Aorta (tissue), 5 donors: ENCODE results near the gene RNASEH1. TPM values are rescaled to one million over a fixed set of nuclear protein-coding genes. Genes with fewer than 3 reads are reported as not detected.
"Not testable (repeated sequence)": the region's sequence is repeated elsewhere in the genome, so short reads cannot be mapped to it uniquely, and the experiment has no call there.

Source experiments
- ATAC-seq: fragments of 200-7000 bp; cut with Tn5 transposase; one replicate; pipeline ENCODE4 v1.9.1; 2022; ENCODE audit warnings: moderate library complexity; ENCODE audit not compliant: low FRiP score
- DNase-seq, 2 donors: peaks; one replicate each; pipeline ENCODE4 v3.0.0-alpha.2; 2020
- H3K27ac ChIP-seq, 2 donors: one replicate each; pipeline ENCODE4 v1.5.1; 2013; ENCODE audit warnings: low read length in 2 of 2, mild to moderate bottlenecking in 2 of 2, moderate library complexity in 2 of 2, control low read depth in 1 of 2, inconsistent platforms in 1 of 2, low read depth in 1 of 2
- H3K27me3 ChIP-seq, 2 donors: one replicate each; pipeline ENCODE4 v1.6.1; 2013; ENCODE audit warnings: control low read depth in 1 of 2, low read length in 1 of 2, mild to moderate bottlenecking in 1 of 2, moderate library complexity in 1 of 2; ENCODE audit not compliant: insufficient read depth in 2 of 2, control insufficient read depth in 1 of 2
- H3K36me3 ChIP-seq, 2 donors: one replicate each; pipeline ENCODE4 v1.6.1; 2013; ENCODE audit warnings: control low read depth in 1 of 2, low read length in 1 of 2, mild to moderate bottlenecking in 1 of 2; ENCODE audit not compliant: insufficient read depth in 2 of 2, control insufficient read depth in 1 of 2
- H3K4me1 ChIP-seq, 2 donors: one replicate each; pipeline ENCODE4 v1.6.1; 2013; ENCODE audit warnings: low read length in 2 of 2, control low read depth in 1 of 2, mild to moderate bottlenecking in 1 of 2, moderate library complexity in 1 of 2; ENCODE audit not compliant: insufficient read depth in 2 of 2, control insufficient read depth in 1 of 2
- H3K4me3 ChIP-seq, 2 donors: one replicate each; pipeline ENCODE4 v1.5.1; 2013; ENCODE audit warnings: low read length in 2 of 2, control low read depth in 1 of 2, mild to moderate bottlenecking in 1 of 2
- H3K9me3 ChIP-seq: one replicate; pipeline ENCODE4 v1.6.1; 2013; ENCODE audit warnings: mild to moderate bottlenecking, low read length; ENCODE audit not compliant: control insufficient read depth
- WGBS, 2 donors: extraction: QIAGEN DNeasy Blood & Tissue Kit; methylation state at CpG; one replicate each; pipeline ENCODE4 v1.1.7; 2013; 5-methylcytosine and 5-hydroxymethylcytosine counted together
- intact Hi-C, 2 donors: fragments of 100-400 bp; cut with DNase I; formaldehyde crosslinking; loops; one replicate each; pipeline versions ENCODE4 v1.14.2 to v1.15.0; 2022
- polyA plus RNA-seq, 2 donors: library from polyadenylated mRNA; stranded (reverse); fragments of 200-250 nt; gene quantifications; one replicate each; pipeline ENCODE4 v1.2.3, GENCODE V29; 2013
- total RNA-seq, 2 donors: library from RNA; stranded (reverse); fragmentation: NEBNext Ultra II Directional; extraction: Animal tissue kit (Norgen Biotek cat#: 25700); gene quantifications; one replicate each; pipeline ENCODE4 v1.2.1, GENCODE V29; 2021
- donor health status: healthy with polysubstance abuse.
- donor health status: Bipolar disorder and iron deficiency.
- donor health status: DM: no; HTN: no; CAD: no.
- donor health status: DM: no; HTN: no; CAD: no.
- donor health status: DM: yes; HTN: yes; CAD: no.

Gene RNASEH1
- total and polyA plus RNA-seq, 4 donors, result 11.0 to 20.1 (median 19.7) TPM

DNA sequence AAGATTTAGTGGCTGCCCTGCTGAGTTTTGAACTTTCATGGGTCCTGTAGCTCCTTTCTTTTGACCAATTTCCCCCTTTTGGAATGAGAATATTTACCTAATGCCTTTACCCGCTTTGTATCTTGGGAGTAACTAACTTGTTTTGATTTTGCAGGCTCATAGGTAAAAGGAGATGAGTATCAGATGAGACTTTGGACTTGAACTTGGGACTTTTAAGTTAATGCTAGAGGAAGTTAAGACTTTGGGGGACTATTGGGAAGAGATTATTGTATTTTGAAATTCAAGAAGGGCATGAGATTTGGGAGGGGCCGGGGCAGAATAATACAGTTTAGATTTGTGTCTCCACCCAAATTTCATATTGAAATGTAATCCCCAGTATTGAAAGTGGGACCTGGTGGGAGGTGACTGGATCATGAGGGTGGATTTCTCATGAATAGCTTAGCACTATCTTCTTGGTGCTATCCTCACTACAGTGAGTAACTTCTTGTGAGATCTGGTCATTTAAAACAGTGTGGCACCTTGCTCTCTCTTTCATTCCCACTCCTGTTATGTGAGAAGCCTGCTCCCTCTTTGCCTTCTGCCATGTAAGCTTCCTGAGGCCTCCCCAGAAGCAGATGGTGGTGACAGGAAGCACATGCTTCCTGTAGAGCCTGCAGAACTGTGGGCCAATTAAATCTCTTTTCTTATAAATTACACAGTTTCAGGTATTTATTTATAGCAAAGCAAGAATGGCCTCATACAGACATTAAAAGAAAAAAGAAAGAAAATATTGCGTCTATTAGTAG lies 44.9 kb downstream of the RNASEH1 start:
- H3K4me3 ChIP-seq, result no peak overlapping the region
- intact Hi-C loops, result no loop called here
- H3K9me3 ChIP-seq, result no peaks in the 10 kb centered on the region
- WGBS, 2 donors, result 96 to 97% methylated on average over 3 of the region's 3 CpGs
- no peaks in the 10 kb centered on the region for H3K4me1 ChIP-seq
- H3K36me3 ChIP-seq, result peaks cover 16 to 18% of the 10 kb centered on the region in 2 donors
- no peak for ATAC-seq
- H3K27me3 ChIP-seq, result no peaks in the 10 kb centered on the region
- no peak for DNase-seq
- no peak overlapping the region for H3K27ac ChIP-seq

DNA sequence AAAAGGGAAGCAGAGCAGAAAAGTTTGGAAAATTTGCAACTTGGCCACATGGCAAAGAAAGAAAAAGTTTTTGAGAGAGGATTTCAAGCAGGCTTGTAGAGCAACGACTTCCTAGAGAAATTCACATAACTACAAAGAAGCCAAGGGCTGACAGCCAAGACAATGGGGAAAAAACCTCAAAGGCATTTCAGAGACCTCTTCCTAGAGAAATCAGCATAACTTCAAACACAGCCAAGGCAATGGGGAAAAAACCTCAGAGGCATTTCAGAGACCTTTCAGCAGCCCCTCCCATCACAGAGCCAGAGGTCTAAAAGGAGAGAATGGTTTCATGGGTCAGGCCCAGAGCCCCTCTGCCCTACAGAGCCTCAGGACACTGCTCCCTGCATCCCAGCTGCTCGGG lies 46.0 kb downstream of the RNASEH1 start:
- ATAC-seq (no peak), DNase-seq (no peak)
- WGBS, 2 donors, result 59 to 63% methylated on average over 2 of the region's 2 CpGs
- intact Hi-C loops, result no loop called here
- Histone ChIP-seq H3K4me1 (no peaks in the 10 kb centered on the region), H3K27me3 (no peaks in the 10 kb centered on the region), H3K9me3 (no peaks in the 10 kb centered on the region), H3K4me3 (no peak overlapping the region), H3K27ac (no peak overlapping the region), H3K36me3 (peaks cover 16 to 18% of the 10 kb centered on the region in 2 donors)

DNA sequence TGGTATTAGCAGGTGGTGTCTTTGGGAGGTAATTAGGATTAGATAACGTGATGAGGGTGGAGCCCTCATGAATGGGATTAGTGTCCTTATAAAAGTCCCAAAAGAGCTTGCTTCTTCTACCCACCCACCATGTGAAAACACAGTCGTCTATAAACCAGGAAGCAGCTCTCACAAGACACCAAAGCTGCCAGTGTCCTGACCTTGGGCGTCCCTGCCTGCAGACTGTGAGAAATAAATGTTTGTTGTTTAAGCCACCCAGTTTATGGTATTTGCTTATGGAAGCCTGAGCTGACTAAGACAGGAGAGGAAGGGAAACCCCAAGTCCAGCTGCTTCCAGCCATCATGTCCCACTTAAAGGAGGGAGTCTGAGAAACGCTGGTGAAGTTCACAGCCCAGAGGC lies 52.4 kb downstream of the RNASEH1 start:
- no peak for DNase-seq
- Histone ChIP-seq H3K4me3 (no peak overlapping the region), H3K9me3 (no peaks in the 10 kb centered on the region), H3K4me1 (no peaks in the 10 kb centered on the region), H3K36me3 (peaks cover 4 to 7% of the 10 kb centered on the region in 2 donors), H3K27me3 (no peaks in the 10 kb centered on the region), H3K27ac (no peak overlapping the region)
- no peak for ATAC-seq
- 65 to 83% methylated on average over 4 of the region's 4 CpGs for WGBS, 2 donors
- intact Hi-C loops, result no loop called here

DNA sequence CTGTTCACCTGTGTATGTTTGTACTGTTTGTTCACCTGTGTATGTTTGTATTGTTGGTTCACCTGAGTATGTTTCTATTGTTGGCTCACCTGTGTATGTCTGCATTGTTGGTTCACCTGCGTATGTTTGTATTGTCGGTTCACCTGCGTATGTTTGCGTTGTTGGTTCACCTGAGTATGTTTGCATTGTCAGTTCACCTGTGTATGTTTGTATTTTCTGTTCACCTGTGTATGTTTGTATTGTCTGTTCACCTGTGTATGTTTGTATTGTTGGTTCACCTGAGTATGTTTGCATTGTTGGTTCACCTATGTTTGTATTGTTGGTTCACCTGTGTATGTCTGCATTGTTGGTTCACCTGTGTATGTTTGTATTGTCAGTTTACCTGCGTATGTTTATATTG lies 53.4 kb downstream of the RNASEH1 start:
- ATAC-seq (no peak), DNase-seq (no peak)
- Histone ChIP-seq H3K36me3 (peaks cover 9 to 10% of the 10 kb centered on the region in 2 donors), H3K27ac (no peak overlapping the region), H3K27me3 (no peaks in the 10 kb centered on the region), H3K9me3 (no peaks in the 10 kb centered on the region), H3K4me1 (no peaks in the 10 kb centered on the region), H3K4me3 (no peak overlapping the region)
- intact Hi-C loops, result no loop called here
- WGBS, 2 donors, result 95 to 96% methylated on average over 5 of the region's 5 CpGs

DNA sequence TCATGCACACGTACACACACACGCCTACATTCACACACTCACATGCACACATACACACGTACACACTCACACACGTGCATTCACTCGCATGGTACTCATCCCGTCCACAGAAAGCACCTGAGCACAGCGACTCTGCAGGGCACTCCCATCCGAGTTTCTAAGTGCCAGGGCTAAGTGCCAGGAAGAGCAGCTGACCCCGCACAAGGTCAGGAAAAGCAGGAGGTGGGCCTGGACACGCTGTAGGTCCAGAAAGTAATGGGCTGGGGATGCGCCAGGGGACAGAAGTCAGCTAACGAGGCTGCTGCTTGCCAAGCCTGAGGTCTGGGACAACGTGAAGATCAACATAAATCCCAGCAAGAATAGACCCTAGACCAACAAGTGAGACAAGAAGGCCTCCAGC lies 54.6 kb downstream of the RNASEH1 start:
- Histone ChIP-seq H3K9me3 (no peaks in the 10 kb centered on the region), H3K27me3 (no peaks in the 10 kb centered on the region), H3K27ac (no peak overlapping the region), H3K4me1 (no peaks in the 10 kb centered on the region), H3K36me3 (peaks cover 9 to 10% of the 10 kb centered on the region in 2 donors), H3K4me3 (no peak overlapping the region)
- peak in 1 of 2 donors; percentile 30 for DNase-seq
- intact Hi-C loops, result no loop called here
- WGBS, 2 donors, result 94 to 95% methylated on average over 13 of the region's 13 CpGs
- no peak for ATAC-seq

DNA sequence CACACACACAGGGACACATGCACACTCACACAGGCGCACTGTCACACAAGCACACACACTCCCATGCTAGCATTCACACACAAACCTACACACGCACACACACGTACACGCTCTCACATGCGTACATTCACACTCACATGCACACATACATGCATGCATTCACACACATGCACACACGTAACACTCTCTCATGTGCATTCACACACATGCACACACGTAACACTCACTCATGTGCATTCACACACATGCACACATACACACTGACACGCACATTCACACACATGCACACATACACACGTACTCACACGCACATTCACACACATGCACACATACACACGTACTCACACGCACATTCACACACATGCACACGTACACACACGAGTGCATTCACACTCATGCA lies 55.1 kb downstream of the RNASEH1 start:
- Histone ChIP-seq H3K4me1 (no peaks in the 10 kb centered on the region), H3K27ac (no peak overlapping the region), H3K27me3 (no peaks in the 10 kb centered on the region), H3K4me3 (no peak overlapping the region), H3K36me3 (peaks cover 9 to 12% of the 10 kb centered on the region in 2 donors), H3K9me3 (no peaks in the 10 kb centered on the region)
- DNase-seq, result peak in 1 of 2 donors; percentile 41
- intact Hi-C loops, result no loop called here
- 94 to 95% methylated on average over 14 of the region's 14 CpGs for WGBS, 2 donors
- no peak for ATAC-seq

DNA sequence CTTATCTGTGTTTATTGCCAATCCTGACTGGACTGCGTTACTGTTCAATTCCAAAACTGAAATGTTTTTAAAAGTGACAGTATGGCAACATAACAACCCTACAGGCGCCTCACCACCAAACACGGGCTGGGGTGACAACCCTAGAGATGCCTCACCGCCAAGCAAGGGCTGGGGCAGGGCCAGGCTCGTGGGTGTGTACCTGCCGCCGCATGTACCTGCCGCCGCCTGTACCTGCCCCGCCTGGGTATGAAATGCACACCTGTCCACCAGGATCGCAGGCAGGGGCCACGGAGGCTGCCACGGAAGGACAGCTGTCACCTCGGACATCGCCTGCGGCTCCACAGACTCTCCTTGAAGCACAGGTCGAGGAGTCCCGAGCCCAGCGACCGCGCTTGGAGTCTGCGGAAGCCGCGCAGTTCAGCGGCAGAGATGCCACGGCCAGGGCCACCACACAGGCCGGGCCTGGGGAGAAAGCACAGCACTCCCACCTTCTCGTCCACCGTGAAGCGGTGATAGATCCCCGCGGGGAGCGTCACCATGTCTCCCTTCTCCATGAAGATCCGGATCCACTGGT lies 57.7 kb downstream of the RNASEH1 start:
- intact Hi-C loops, result no loop called here
- DNase-seq, result peak in 1 of 2 donors; percentile 69
- no peak overlapping the region for H3K27ac ChIP-seq
- 96 to 97% methylated on average over 34 of the region's 34 CpGs for WGBS, 2 donors
- H3K4me3 ChIP-seq, result no peak overlapping the region
- no peaks in the 10 kb centered on the region for H3K27me3 ChIP-seq
- no peak for ATAC-seq
- H3K4me1 ChIP-seq, result no peaks in the 10 kb centered on the region
- H3K9me3 ChIP-seq, result no peaks in the 10 kb centered on the region
- peaks cover 11 to 18% of the 10 kb centered on the region in 2 donors for H3K36me3 ChIP-seq

DNA sequence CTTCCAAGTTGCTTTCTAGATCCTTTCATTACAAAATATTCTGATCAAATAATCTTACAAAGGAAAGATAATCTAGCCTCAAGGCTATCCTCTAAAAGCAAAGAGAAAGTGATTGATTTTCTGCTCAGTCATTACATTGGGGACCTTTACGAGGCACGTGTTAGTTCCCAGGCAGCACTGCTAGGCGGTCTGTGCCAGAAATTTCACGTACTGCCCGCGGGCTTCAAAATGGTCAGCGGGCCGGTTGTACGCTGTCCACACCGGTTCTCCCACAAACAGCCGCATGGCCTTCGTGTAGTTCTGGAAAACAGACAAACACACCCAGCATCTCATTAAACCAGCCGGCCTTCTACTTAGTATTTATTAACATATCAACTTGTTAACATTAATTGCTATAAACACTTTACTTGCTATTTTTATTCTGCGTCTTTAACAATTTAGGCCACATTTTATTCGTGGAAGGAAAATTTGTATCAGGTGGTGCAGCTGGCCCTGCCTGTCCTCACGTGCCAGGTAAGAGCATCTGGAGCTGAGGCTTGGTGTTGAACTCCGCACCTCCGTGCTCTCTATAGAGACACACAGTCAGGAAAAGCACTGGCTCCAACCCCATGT lies 59.2 kb downstream of the RNASEH1 start:
- H3K27ac ChIP-seq, result no peak overlapping the region
- H3K36me3 ChIP-seq, result peaks cover 13 to 14% of the 10 kb centered on the region in 2 donors
- ATAC-seq, result no peak
- H3K27me3 ChIP-seq, result no peaks in the 10 kb centered on the region
- peak in 1 of 2 donors; percentile 47 for DNase-seq
- intact Hi-C loops, result no loop called here
- H3K4me3 ChIP-seq, result no peak overlapping the region
- H3K4me1 ChIP-seq, result no peaks in the 10 kb centered on the region
- no peaks in the 10 kb centered on the region for H3K9me3 ChIP-seq
- 94 to 95% methylated on average over 18 of the region's 18 CpGs for WGBS, 2 donors

DNA sequence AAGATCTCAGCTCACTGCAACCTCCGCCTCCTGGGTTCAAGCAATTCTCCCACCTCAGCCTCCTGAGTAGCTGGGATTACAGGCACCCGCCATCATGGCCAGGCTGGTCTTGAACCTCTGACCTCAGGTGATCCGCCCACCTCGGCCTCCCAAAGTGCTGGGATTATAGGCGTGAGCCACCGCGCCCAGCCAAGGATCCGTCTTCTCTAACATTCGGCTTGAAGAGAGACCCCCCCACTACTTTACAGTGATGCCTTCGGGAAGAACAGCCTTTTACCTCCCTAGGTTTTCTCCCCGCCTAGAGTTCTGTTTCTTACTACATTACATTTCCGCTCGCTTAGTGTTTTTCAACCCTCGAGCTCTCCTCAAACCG lies 61.4 kb downstream of the RNASEH1 start:
- WGBS, 2 donors, result 92 to 97% methylated on average over 15 of the region's 15 CpGs
- H3K27me3 ChIP-seq, H3K27ac ChIP-seq, H3K9me3 ChIP-seq, intact Hi-C loops, H3K4me1 ChIP-seq, ATAC-seq, H3K4me3 ChIP-seq: not testable (repeated sequence)
- peaks cover 11 to 14% of the 10 kb centered on the region in 2 donors for H3K36me3 ChIP-seq
- peak in 1 of 2 donors; percentile 40 for DNase-seq
